ENCODE results near the gene CCDC71L.

DNA sequence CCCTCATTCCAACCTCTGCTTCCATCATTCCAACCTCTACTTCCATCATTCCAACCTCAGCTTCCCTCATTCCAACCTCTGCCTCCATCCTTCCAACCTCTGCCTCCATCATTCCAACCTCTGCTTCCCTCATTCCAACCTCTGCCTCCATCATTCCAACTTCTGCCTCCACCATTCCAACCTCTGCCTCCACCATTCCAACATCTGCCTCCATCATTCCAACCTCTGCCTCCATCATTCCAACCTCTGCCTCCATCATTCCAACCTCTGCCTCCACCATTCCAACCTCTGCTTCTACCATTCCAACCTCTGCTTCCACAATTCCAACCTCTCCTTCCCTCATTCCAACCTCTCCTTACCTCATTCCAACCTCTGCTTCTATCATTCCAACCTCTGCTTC, 30.3 kb downstream of the CCDC71L start:
- TF ChIP-seq, protein P1, sequence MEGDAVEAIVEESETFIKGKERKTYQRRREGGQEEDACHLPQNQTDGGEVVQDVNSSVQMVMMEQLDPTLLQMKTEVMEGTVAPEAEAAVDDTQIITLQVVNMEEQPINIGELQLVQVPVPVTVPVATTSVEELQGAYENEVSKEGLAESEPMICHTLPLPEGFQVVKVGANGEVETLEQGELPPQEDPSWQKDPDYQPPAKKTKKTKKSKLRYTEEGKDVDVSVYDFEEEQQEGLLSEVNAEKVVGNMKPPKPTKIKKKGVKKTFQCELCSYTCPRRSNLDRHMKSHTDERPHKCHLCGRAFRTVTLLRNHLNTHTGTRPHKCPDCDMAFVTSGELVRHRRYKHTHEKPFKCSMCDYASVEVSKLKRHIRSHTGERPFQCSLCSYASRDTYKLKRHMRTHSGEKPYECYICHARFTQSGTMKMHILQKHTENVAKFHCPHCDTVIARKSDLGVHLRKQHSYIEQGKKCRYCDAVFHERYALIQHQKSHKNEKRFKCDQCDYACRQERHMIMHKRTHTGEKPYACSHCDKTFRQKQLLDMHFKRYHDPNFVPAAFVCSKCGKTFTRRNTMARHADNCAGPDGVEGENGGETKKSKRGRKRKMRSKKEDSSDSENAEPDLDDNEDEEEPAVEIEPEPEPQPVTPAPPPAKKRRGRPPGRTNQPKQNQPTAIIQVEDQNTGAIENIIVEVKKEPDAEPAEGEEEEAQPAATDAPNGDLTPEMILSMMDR (IDR thresholded peaks at IDR 0.05 in 4 of 5, conservative IDR thresholded peaks at IDR 0.05 in 1 of 5), result no peak
- TF ChIP-seq POLR2A (IDR thresholded peaks at IDR 0.05), result no peak
